Renal cortex interstitium (tissue), 11 donors: ENCODE measurements around the gene OGFOD3. TPM values are rescaled to one million over a fixed set of nuclear protein-coding genes. Genes with fewer than 3 reads are reported as not detected.
"Not testable (repeated sequence)": the region's sequence is repeated elsewhere in the genome, so short reads cannot be mapped to it uniquely, and the experiment has no call there.

Experiments used
- DNase-seq, 11 donors: peaks; one replicate each; pipeline ENCODE4 v3.0.0-alpha.2; 2013; ENCODE audit warnings: low read depth in 9 of 11, low spot score in 4 of 11; ENCODE audit errors: extremely low read depth in 1 of 11
- polyA plus RNA-seq, 3 donors: library from polyadenylated mRNA; unstranded; fragments of 120-200 nt; gene quantifications; one replicate each; pipeline ENCODE4 v1.2.1, GENCODE V29; 2013; ENCODE audit not compliant: insufficient read length in 3 of 3

The OGFOD3 gene
- polyA plus RNA-seq, 3 donors = 20.8 to 31.7 (median 27.6) TPM

- peak; percentile 63 to 88 (median 83) for DNase-seq
Observed at GRCh38 chr17:82351713-82352488, 66.5 kb downstream of the OGFOD3 start.

DNA sequence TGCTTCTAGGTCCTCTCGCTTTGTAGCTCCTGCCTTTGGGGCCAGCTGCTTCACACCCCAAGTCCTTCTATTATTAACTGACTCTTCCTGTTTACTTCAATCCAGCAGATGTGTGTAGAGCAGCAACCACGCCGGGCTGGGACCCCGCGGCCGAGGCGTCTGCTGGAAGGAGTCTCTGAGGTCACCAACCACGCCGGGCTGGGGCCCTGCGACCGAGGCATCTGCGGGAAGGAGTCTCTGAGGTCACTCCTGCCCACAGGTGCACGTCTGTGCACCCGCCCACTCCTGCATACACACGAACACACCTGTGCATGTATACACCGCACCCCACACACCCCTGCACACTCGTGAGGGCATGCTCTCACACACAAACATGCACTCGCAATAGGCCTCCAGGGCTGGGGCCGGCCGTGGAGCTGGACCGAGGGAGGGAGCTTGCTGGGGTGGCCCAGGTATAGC lies 67.1 kb downstream of the OGFOD3 start:
- no peak for DNase-seq

DNA sequence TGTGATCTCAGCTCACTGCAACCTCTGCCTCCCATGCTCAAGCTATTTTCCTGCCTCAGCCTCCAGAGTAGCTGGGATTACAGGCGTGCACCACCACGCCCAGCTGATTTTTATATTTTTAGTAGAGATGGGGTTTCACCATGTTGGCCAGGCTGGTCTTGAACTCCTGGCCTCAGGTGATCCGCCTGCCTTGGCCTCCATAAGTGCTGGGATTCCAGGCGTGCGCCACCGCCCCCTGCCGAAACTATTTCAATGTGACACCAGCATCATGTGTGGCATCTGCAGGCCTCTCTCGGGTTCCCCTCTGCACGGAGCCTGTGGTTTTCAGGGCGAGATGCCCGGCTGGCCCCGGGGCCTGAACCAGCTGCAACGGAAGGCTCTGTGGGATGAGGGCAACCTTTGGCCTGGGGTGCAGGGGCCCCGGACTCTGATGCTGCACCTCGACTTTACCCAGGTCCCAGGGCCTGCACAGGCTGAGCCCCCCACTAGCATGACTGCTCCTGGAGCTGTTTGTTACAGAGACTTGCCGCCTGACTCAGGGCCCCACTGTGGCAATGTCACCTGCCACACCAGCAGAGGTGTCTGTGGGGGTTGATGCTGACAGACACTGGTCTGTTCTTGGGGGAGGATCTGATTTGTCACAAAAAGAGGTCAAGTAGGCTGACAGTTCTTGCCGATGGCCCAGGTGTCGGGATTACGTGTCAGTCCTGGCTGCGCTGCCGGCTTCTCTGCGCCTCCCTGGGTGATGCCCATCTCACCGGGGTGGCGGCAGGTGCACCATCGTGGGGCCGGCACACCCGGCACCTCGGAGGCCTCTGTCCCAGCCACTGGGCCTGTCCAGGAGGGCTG lies 68.0 kb downstream of the OGFOD3 start:
- no peak for DNase-seq

DNA sequence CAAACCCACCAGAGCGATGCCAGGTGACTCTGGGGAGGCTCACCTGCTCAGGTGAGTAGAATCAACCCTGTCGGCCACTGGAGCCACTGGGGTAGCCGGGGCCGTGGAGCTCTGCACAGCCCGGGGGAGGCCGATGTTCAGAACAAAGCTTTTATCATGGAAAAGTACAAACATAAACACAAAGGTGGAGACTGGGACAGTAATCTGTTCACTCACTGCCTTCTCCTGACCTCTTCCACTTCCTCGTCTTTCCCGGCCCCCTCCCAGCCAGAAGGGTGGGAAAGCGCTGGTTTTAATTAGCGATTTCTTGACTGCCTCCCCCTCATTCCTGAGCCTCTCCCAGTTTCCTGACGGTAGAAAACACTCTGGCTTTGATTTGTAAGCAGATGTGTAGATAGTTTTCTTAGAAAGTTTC lies 69.1 kb downstream of the OGFOD3 start:
- no peak for DNase-seq

- no peak for DNase-seq
Observed at GRCh38 chr17:82348866-82349265, 69.5 kb downstream of the OGFOD3 start.

- no peak for DNase-seq
Observed at GRCh38 chr17:82348434-82348833, 70.0 kb downstream of the OGFOD3 start.

- not testable (repeated sequence) for DNase-seq
Observed at GRCh38 chr17:82347994-82348393, 70.4 kb downstream of the OGFOD3 start.

- no peak for DNase-seq
Observed at GRCh38 chr17:82346342-82347300, 71.8 kb downstream of the OGFOD3 start.

DNA sequence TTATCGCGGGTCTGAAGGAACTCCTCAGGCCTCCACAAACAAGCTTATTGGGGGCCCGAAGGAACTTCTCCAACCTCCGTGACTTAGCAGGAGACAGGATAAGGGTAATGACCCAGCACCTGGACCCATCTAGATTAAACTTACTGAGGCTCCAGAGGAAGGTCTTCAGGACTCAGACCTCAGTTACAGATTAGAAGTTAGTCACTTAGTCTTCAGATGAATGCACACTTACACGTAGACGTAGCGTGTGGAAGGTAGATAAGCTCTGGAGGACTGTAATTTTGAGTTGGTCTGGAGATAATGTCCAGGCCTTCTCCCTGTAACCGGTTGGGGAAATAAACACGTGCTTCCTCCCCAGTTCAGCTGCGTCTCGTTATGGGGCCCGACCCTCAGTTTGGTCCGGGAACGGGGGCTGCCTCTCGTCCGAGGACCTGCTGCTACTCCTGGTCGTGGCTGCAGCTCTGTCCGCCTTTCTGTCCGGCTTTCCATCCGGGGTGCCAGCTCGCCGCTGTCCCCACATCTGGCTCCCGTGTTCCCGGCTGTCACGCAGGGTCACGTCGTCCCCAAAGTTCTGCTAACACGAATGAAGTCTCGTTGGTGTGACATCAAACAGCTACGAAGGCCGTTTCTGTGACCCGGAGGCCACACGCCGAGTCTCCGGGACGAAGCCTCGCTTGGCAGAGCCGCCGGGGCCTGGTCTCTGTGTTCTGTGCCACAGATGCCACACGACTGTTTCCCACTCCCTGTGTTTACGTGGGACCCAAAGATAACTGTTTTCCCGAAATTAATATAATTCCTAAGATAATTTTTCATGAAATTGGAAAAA lies 73.0 kb downstream of the OGFOD3 start:
- no peak for DNase-seq

DNA sequence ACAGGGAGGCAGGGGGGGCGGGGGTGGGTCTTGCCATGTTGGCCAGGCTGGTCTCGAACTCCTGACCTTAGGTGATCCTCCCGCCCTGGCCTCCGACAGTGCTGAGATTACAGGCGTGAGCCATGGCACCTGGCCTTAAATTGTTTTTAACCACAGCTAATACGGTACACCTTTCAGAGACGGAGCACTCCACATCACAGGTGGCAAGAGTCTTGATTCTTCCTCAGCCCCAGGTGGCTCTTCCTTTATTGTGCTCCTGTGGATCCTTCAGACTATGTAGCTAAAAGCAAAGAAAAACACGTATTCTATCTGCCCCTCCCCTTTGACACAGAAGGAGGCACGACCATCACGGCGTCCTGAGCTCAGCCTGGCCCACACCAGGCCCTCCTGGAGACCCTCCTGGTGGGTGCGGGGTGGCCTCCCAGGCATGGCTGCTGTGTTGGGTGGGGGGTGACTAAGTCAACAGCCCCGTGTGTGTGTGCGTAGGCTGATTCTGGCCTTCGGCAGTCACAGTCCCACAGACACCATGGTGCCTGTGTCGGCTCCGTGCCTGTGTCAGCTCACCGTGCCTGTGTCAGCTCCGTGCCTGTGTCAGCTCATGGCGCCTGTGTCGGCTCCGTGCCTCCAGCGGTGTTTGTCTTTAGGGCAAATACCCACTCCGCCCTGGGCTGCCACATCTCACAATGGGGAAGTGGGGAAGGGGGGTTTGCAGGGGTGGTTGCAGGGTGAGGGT lies 74.0 kb downstream of the OGFOD3 start:
- DNase-seq = no peak

GRCh38 chr17:82343560-82343959 lies 74.8 kb downstream of the OGFOD3 start:
- DNase-seq = no peak

GRCh38 chr17:82342361-82343079 lies 75.9 kb downstream of the OGFOD3 start:
- no peak for DNase-seq

DNA sequence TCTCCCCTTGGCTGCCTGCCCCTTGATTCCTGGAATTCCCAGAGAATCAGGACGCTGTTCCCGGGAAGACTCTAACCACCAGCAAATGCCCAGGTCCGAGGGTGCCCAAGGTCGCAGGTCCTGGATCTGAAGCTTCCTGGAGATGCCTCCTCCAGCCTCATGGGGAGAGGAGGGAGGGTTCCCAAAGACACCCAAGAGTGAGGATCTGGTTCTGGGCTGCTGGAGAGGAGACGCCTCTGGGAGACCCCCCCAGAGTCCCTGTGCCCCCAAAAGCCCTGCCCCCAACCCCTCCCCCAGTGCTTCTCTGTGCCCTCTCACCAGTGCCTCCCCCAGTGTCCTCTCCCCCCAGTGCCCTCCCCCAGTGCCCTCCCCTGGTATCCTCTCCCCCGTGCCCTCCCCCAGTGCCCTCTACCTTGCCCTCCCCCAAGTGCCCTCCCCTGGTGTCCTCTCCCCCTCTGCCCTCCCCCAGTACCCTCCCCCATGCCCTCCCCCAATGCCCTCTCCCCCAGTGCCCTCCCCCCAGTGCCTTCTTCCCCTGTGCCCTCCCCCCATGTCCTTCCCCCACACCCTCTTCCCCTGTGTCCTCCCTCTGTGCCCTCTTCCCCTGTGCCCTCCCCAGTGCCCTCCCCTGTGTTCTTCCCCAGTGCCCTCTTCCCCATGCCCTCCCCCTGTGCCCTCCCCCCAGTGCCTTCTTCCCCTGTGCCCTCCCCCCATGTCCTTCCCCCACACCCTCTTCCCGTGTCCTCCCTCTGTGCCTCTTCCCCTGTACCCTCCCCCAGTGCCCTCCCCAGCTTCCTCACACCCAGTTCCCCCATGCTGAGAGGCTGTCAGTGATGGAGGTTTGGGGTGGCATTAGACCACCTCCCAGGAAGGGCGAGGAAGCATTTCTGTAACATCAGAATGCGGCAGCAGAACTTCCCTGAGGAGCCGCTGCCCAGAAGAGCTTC lies 78.5 kb downstream of the OGFOD3 start:
- no peak for DNase-seq
